NOMO-1 (cell line): ENCODE data around the gene ZNF22.

Source experiments
- DNase-seq, 2 experiments: peaks; one replicate each; lab custom pipeline; 2025; ENCODE audit not compliant: unreplicated experiment in 2 of 2; lab: John Stamatoyannopoulos, UW

Gene ZNF22

GRCh38 chr10:45000752-45001380 is at the start of gene ZNF22:
Gene ZNF22, plus strand, starts transcription at chr10:45000923. Its CDS starts 2,446 bp downstream, at chr10:45003369.
- peak; percentile 75 for DNase-seq

- DNase-seq, result no peak
Observed at GRCh38 chr10:44951576-44952226, 49.0 kb upstream of the ZNF22 start.

DNA sequence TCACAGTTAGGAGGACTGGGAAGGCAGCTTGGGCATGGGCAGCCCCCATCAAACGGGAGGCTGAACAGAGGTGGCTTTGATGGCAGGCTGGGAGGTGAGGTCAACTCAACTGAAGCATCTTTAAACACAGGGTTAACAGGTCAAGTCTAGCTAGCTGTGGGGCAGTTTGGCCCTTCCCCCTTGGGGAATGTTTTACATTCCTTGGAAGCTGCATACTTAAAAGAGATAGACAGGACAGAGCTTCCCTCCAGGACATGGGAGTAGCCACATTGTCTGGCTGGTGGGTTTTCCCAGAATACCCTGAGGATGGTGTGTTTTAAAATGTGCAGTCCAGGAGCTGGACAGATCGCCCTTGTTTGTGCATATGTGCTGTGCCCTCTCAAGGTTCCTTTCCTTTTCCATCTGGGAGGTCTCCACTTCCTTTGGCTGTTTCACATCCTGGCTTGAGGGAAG is 47.9 kb upstream of the ZNF22 start:
- no peak for DNase-seq

GRCh38 chr10:44954042-44954441 is 46.7 kb upstream of the ZNF22 start:
- DNase-seq, result no peak

DNA sequence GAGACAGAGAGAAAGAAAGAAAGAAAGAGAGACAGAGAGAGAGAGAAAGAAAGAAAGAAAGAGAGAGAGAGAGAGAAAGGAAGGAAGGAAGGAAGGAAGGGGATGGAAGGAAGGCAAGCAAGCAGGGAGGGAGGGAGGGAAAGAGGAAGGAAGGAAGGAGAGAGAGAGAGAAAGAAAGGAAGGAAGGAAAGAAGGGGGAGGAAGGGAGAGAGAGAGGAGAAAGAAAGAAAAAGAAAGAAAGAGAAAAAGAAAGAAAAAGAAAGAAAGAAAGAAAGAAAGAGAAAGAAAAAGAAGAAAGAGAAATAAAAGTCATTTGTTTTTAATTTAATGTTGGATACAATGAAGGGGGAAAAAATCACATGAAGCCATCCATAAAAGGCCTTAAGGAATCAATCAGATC is 45.8 kb upstream of the ZNF22 start:
- DNase-seq, result no peak

- no peak for DNase-seq
Observed at GRCh38 chr10:44955413-44956070, 45.2 kb upstream of the ZNF22 start.

- DNase-seq, result no peak
Observed at GRCh38 chr10:44956226-44956625, 44.5 kb upstream of the ZNF22 start.

- DNase-seq, result no peak
Observed at GRCh38 chr10:44956717-44957706, 43.7 kb upstream of the ZNF22 start.

- DNase-seq, result peak in 1 of 2 experiments; percentile 26
Observed at GRCh38 chr10:44958196-44958897, 42.4 kb upstream of the ZNF22 start.

- DNase-seq, result no peak
Observed at GRCh38 chr10:44958898-44959246, 41.9 kb upstream of the ZNF22 start.

- DNase-seq, result peak; percentile 76 to 88
Observed at GRCh38 chr10:44959247-44960087, 41.3 kb upstream of the ZNF22 start, which contains the start of gene RASSF4. Gene RASSF4, plus strand, starts transcription at chr10:44959802. Its CDS starts 10,401 bp downstream, at chr10:44970203.

GRCh38 chr10:44960088-44960460 is 40.6 kb upstream of the ZNF22 start:
- no peak for DNase-seq

GRCh38 chr10:44960482-44961229 is 40.1 kb upstream of the ZNF22 start:
- peak; percentile 41 to 44 for DNase-seq

- DNase-seq, result no peak
Observed at GRCh38 chr10:44961230-44961571, 39.5 kb upstream of the ZNF22 start.

DNA sequence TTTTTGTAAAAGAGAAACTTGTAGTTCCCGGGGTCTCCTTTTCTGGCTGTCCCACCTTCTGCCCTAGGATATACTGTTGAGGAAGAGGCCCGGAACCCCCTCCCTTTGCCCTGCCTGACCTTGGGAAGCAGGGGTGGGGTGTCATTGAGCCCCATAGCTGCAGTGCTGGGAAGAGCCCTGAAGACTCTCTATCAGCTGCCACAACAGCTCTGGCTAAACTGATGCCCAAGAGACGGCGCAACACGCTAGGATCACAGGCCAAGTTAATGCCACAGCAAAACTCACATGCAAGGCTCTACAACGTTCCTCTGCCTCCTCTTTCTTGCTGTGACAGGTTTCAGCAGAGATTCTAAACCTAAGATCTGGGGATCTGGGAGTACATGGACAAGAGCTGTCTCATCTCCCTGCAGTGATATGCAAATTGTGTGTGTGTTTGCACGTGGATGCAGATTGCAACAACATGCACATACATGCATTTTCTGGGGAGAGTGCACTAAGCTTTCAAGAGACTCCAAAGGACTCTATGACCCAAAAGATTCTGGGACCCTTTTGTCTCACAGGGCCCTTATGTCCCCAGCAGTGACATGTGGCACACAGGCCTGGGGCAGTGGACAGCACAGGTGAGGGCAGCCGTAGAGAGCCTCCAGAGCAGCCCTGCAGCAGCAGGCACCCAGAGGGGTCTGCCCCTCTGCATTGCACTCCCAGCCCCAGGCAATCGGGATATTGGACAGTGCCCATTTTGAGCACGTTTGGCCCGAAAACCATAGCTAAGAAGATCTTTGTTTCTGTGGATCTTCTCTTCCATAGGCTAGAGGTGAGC is 38.6 kb upstream of the ZNF22 start:
- DNase-seq, result no peak

GRCh38 chr10:44962870-44963738 is 37.6 kb upstream of the ZNF22 start:
- DNase-seq, result peak in 1 of 2 experiments; percentile 22
